Activated CD8-positive, alpha-beta T cell treated with anti-CD3 and anti-CD28 coated beads, Interleukin-2, amount 10 ng/mL, durations not matched to agents 7 days and 5 days (primary cell): ENCODE measurements around the gene POU2AF1. TPM values are rescaled to one million over a fixed set of nuclear protein-coding genes. Genes with fewer than 3 reads are reported as not detected.

Experiments
- ATAC-seq: fragments of 150-1000 bp; cut with Tn5 transposase; one replicate; pipeline ENCODE4 v1.10.0; 2021; ENCODE audit warnings: moderate library complexity
- CTCF ChIA-PET: fragments of 350-600 bp; sonication (Branson Sonifier 250); formaldehyde crosslinking; loops from one replicate; lab custom pipeline; 2021; ENCODE audit warnings: antibody characterized with exemption; lab: Charles Lee
- POLR2A ChIA-PET: fragments of 350-600 bp; sonication (Branson Sonifier 250); formaldehyde crosslinking; loops from one replicate; lab custom pipeline; 2021; ENCODE audit warnings: antibody characterized with exemption; lab: Charles Lee
- DNase-seq: peaks from one replicate; pipeline ENCODE4 v3.0.0-alpha.2; 2020
- H3K27ac Mint-ChIP-seq: one replicate; pipeline ENCODE4 v1.8.0; 2021; ENCODE audit warnings: mild to moderate bottlenecking, mixed read lengths
- H3K27me3 Mint-ChIP-seq: one replicate; pipeline ENCODE4 v1.8.0; 2021; ENCODE audit warnings: low read depth, mixed read lengths
- H3K36me3 Mint-ChIP-seq: one replicate; pipeline ENCODE4 v1.8.0; 2021; ENCODE audit warnings: low read depth, mixed read lengths
- H3K4me1 Mint-ChIP-seq: one replicate; pipeline ENCODE4 v1.8.0; 2021; ENCODE audit warnings: low read depth, mixed read lengths
- H3K4me3 Mint-ChIP-seq: one replicate; pipeline ENCODE4 v1.8.0; 2021; ENCODE audit warnings: mild to moderate bottlenecking, mixed read lengths
- H3K9me3 Mint-ChIP-seq: one replicate; pipeline ENCODE4 v1.8.0; 2022; ENCODE audit warnings: mixed read lengths; ENCODE audit not compliant: insufficient read depth
- total RNA-seq, 2 experiments: library from RNA; stranded (reverse); gene quantifications; one replicate each; pipeline ENCODE4 v1.2.3, GENCODE V29; 2021

POU2AF1 gene
- total RNA-seq, 2 experiments from 2014 or later, result 1.7 to 2.4 TPM

GRCh38 chr11:111358038-111359001 lies 20.8 kb downstream of the POU2AF1 start:
- no peak overlapping the region for H3K27ac Mint-ChIP-seq
- H3K4me1 Mint-ChIP-seq, result no peaks in the 10 kb centered on the region
- ATAC-seq, result no peak
- no peaks in the 10 kb centered on the region for H3K36me3 Mint-ChIP-seq
- DNase-seq, result no peak
- CTCF ChIA-PET, result interaction anchor here (0.8 to 1.5 kb wide), 9 partner anchors 59 to 89 kb away, joined by 3 to 10 read pairs (median 3); no protein-coding TSS in a partner anchor
- no peaks in the 10 kb centered on the region for H3K9me3 Mint-ChIP-seq
- H3K4me3 Mint-ChIP-seq, result no peak overlapping the region
- POLR2A ChIA-PET, result no interaction called here
- H3K27me3 Mint-ChIP-seq, result no peaks in the 10 kb centered on the region

- Mint-ChIP-seq H3K27me3 (no peaks in the 10 kb centered on the region), H3K4me3 (no peak overlapping the region), H3K36me3 (no peaks in the 10 kb centered on the region), H3K9me3 (no peaks in the 10 kb centered on the region), H3K4me1 (no peaks in the 10 kb centered on the region), H3K27ac (no peak overlapping the region)
- POLR2A ChIA-PET, result no interaction called here
- ATAC-seq, result no peak
- DNase-seq, result no peak
- CTCF ChIA-PET, result interaction anchor here (0.7 to 1.4 kb wide), 5 partner anchors 12 to 90 kb away, joined by 3 to 4 read pairs (median 3); no protein-coding TSS in a partner anchor
These were observed 21.7 kb downstream of the POU2AF1 start for GRCh38 chr11:111357150-111358037.

- Mint-ChIP-seq H3K27ac (no peak overlapping the region), H3K4me1 (no peaks in the 10 kb centered on the region), H3K27me3 (no peaks in the 10 kb centered on the region), H3K36me3 (no peaks in the 10 kb centered on the region), H3K4me3 (no peak overlapping the region), H3K9me3 (no peaks in the 10 kb centered on the region)
- CTCF ChIA-PET, result interaction anchor here (0.7 to 1.4 kb wide), 5 partner anchors 11 to 90 kb away, joined by 3 to 4 read pairs (median 3); no protein-coding TSS in a partner anchor
- no peak for ATAC-seq
- POLR2A ChIA-PET, result no interaction called here
- no peak for DNase-seq
These were observed 22.4 kb downstream of the POU2AF1 start for GRCh38 chr11:111356660-111357048.

- H3K27me3 Mint-ChIP-seq, result peaks cover 3% of the 10 kb centered on the region
- H3K27ac Mint-ChIP-seq, result no peak overlapping the region
- no peaks in the 10 kb centered on the region for H3K4me1 Mint-ChIP-seq
- ChIA-PET CTCF (interaction anchor here (0.9 to 1.0 kb wide), 2 partner anchors 11 to 75 kb away, joined by 3 read pairs; no protein-coding TSS in a partner anchor), POLR2A (no interaction called here)
- no peak for ATAC-seq
- no peak for DNase-seq
- no peaks in the 10 kb centered on the region for H3K9me3 Mint-ChIP-seq
- no peak overlapping the region for H3K4me3 Mint-ChIP-seq
- H3K36me3 Mint-ChIP-seq, result no peaks in the 10 kb centered on the region
These were observed 23.0 kb downstream of the POU2AF1 start for GRCh38 chr11:111355956-111356659.

- H3K36me3 Mint-ChIP-seq, result no peaks in the 10 kb centered on the region
- CTCF ChIA-PET, result interaction anchor here (1.0 to 1.1 kb wide), 2 partner anchors 69 to 74 kb away, joined by 3 read pairs; no protein-coding TSS in a partner anchor
- no peaks in the 10 kb centered on the region for H3K9me3 Mint-ChIP-seq
- POLR2A ChIA-PET, result no interaction called here
- H3K27me3 Mint-ChIP-seq, result peaks cover 7% of the 10 kb centered on the region
- no peak overlapping the region for H3K27ac Mint-ChIP-seq
- DNase-seq (no peak), ATAC-seq (no peak)
- H3K4me3 Mint-ChIP-seq, result no peak overlapping the region
- no peaks in the 10 kb centered on the region for H3K4me1 Mint-ChIP-seq
These were observed 24.0 kb downstream of the POU2AF1 start for GRCh38 chr11:111355101-111355500.

GRCh38 chr11:111354601-111354891 lies 24.5 kb downstream of the POU2AF1 start:
- Mint-ChIP-seq H3K9me3 (no peaks in the 10 kb centered on the region), H3K4me1 (no peaks in the 10 kb centered on the region), H3K36me3 (no peaks in the 10 kb centered on the region), H3K27ac (no peak overlapping the region), H3K27me3 (peaks cover 10% of the 10 kb centered on the region), H3K4me3 (no peak overlapping the region)
- DNase-seq (no peak), ATAC-seq (no peak)
- ChIA-PET CTCF (interaction anchor here (1.1 kb wide), 1 partner anchor 69 kb away, joined by 3 read pairs; no protein-coding TSS in a partner anchor), POLR2A (no interaction called here)

GRCh38 chr11:111353776-111354600 lies 25.1 kb downstream of the POU2AF1 start:
- peaks cover 10% of the 10 kb centered on the region for H3K27me3 Mint-ChIP-seq
- CTCF ChIA-PET, result interaction anchor here (1.1 kb wide), 1 partner anchor 70 kb away, joined by 3 read pairs; no protein-coding TSS in a partner anchor
- no peak overlapping the region for H3K27ac Mint-ChIP-seq
- H3K4me1 Mint-ChIP-seq, result no peaks in the 10 kb centered on the region
- POLR2A ChIA-PET, result no interaction called here
- H3K4me3 Mint-ChIP-seq, result no peak overlapping the region
- no peak for DNase-seq
- no peak for ATAC-seq
- H3K36me3 Mint-ChIP-seq, result no peaks in the 10 kb centered on the region
- H3K9me3 Mint-ChIP-seq, result no peaks in the 10 kb centered on the region

- Mint-ChIP-seq H3K4me1 (no peaks in the 10 kb centered on the region), H3K4me3 (no peak overlapping the region), H3K27me3 (peaks cover 10% of the 10 kb centered on the region), H3K36me3 (no peaks in the 10 kb centered on the region), H3K27ac (no peak overlapping the region), H3K9me3 (no peaks in the 10 kb centered on the region)
- ATAC-seq (no peak), DNase-seq (no peak)
- ChIA-PET POLR2A (no interaction called here), CTCF (no interaction called here)
These were observed 26.0 kb downstream of the POU2AF1 start for GRCh38 chr11:111352935-111353710.

GRCh38 chr11:111352231-111352746 lies 26.8 kb downstream of the POU2AF1 start:
- Mint-ChIP-seq H3K4me3 (no peak overlapping the region), H3K36me3 (no peaks in the 10 kb centered on the region)

More at GRCh38 chr11:111352231-111352746, 26.8 kb downstream of the POU2AF1 start:
- no peaks in the 10 kb centered on the region for H3K4me1 Mint-ChIP-seq
- DNase-seq, result no peak
- ChIA-PET POLR2A (interaction anchor here (0.6 kb wide), 1 partner anchor 20 kb away, joined by 3 read pairs; no protein-coding TSS in a partner anchor), CTCF (interaction anchor here (1.5 kb wide), 1 partner anchor 77 kb away, joined by 4 read pairs; no protein-coding TSS in a partner anchor)
- no peak overlapping the region for H3K27ac Mint-ChIP-seq
- H3K9me3 Mint-ChIP-seq, result no peaks in the 10 kb centered on the region
- ATAC-seq, result no peak
- H3K27me3 Mint-ChIP-seq, result peaks cover 12% of the 10 kb centered on the region
